CD4-positive, alpha-beta T cell treated with Interleukin-15 for 4 hours (primary cell): ENCODE data around the gene MON1A.
"Not testable (repeated sequence)": the region's sequence is repeated elsewhere in the genome, so short reads cannot be mapped to it uniquely, and the experiment has no call there.

ENCODE experiments used
- DNase-seq: peaks from one replicate; pipeline ENCODE4 v3.0.0-alpha.2; 2020; ENCODE audit warnings: low spot score

MON1A gene

DNA sequence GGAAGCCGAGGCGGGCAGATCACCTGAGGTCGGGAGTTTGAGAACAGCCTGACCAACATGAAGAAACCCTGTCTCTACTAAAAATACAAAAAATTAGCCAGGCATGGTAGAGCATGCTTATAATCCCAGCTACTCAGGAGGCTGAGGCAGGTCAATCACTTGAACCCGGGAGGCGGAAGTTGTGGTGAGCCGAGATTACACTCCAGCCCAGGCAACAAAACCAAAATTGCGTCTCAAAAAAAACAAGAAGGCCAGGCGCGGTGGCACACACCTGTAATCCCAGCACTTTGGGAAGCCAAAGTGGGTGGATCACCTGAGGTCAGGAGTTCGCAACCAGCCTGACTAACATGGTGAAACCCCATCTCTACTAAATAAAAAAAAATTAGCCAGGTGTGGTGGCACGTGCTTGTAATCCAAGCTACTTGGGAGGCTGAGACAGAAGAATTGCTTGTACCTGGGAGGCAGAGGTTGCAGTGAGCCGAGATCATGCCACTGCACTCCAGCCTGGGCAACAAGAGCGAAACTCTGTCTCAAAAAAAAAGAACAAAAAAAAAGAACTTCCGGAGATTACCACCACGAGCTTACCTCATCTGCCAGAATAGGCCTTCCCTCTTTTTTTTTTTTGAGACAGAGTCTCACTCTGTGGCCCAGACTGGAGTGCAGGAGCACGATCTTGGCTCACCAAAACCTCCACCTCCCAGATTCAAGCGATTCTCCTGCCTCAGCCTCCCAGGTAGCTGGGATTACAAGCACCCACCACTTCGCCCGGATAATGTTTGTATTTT lies 11.6 kb downstream of the MON1A start:
- not testable (repeated sequence) for DNase-seq

DNA sequence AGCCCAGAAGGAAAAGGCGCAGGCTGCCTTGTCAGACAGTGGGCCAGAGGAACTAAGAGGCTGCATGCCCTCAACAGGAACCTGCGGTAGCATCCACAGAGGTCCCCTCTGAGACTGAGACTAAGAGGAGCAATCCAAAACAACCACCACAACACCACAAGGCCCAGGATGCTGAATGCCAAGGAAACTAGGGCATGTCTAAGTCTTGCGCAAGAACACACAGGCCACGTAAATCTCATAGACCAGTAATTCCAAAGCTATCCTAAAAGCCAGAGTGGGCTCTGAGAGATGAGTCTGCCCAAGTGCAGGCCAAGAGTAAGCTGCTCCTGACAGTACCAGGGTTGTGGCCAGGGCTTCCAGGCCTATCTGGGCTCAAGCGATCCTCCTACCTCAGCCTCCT lies 12.9 kb downstream of the MON1A start:
- DNase-seq = no peak

DNA sequence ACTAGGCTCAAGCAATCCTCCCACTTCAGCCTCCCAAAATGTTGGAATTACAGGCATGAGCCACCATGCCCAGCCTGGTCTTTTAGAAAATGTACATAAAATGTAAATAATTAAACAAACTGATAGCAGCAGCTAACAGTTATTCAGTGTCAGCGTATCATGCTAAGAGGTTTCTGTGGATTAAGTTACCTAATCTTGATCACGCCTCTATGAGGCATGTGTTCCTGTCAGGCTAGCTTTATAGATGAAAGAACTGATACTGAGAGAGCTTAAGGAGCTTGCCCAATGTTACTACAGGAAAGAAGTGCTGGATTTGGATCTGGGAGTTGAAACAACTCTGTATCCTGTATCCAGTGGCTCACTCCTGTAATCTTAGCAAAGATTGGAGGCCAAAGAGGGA lies 14.7 kb downstream of the MON1A start:
- DNase-seq = no peak

GRCh38 chr3:49912881-49913281 lies 16.7 kb downstream of the MON1A start:
- no peak for DNase-seq

DNA sequence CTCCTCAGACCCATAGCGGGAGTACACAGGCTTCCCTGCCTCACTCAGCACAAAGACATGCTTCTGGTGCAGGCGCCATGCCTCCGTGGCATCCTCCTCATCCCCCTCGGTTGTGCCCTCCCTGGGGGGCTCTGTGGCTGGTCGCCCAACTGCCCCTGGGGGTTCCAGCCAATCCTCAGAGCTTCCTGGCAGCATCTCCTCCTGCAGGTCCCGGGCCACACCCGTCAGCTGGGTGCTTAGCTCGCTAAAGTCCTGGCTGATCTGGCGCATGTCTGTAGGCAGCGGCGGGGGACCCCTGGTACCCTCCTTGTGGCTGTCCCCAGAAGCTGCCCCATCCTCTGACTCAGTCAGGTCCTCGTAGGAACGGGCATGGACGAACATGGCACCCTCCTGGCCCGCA lies 18.0 kb downstream of the MON1A start:
- no peak for DNase-seq

DNA sequence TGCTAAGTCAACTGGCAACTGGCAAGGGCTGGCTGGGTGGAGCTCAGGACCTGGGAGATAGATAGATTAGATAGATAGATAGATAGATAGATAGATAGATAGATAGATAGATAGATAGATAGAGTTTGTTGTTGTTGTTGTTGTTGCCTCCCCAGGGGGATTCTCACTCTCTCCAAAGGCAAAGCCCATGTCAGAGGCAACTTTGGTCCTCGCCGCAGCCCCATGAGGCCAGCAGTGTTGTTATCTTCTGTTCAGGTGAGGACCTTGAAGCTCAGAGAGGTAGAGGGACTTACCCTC lies 18.5 kb downstream of the MON1A start:
- no peak for DNase-seq

DNA sequence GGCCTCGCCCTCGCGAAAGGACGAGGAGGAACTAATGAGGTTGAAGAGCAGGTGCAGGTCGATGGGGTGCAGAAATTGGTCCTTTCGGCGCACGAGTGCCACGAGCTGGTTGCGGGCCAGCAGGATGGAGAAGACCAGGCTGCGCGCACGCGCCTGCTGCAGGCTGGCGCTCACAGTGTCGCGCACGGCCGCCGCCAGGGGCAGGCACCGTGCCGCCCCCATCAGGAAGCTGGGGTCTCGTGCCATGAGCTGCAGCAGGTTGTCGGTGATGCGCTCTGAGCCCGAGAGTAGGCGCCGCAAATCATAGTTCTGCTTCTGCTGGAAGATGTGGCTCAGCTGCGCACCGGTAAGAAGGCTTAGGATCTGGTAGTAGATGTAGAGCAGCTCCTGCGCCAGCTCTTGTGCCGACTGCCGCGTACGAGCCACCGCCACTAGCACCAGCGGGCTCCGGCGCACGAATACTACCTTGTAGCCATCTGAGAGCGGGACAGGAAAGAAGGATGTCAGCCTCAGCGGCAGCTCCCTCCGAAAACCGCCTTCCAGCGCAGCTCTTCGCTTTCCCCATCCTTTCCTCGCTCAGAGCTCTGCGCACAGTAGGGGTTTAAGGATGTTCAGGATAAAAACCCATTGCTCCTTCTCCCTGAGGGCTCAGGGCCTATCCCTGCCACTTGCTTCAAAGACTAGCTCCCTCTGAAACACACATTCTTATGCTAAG lies 19.0 kb downstream of the MON1A start:
- no peak for DNase-seq

DNA sequence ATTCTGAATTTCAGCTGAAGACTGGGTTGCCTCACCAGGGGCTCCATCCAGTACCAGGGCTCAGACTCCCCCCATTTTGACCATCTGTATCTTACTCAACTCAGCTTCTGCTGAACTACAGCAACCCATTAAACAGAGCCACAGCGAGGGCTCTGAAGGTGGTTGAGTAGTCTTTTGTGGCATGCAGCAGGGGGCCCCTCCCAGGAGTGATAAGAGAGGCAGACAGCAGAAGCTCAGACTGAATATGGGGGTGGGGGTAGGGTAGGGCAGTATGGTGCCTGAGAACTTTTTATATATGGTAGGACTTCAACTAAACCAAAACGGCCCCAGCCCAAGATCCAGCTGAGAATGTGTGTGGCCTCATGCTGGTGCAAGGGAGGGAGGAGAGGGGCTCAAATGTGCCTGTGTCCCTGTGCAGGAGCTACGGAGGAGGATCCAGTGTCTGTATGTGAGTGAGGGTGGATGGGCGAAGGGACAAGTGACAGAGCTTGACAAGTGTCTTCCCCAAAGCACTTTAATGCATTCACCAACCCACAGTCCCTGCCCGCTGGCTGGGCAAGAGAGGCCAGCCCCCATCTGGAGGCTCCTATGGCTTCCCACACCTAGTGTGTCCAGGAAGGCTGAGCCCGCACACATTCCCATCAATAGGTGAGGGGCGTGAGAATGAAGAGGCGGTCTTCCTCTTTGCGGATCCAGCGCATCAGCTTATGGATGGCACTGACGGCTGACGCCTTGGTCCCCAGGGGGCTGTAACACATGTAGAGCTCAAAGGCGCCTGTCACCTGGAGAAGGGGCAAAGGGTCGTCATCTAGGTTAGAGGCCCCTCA lies 21.0 kb downstream of the MON1A start:
- DNase-seq = no peak

DNA sequence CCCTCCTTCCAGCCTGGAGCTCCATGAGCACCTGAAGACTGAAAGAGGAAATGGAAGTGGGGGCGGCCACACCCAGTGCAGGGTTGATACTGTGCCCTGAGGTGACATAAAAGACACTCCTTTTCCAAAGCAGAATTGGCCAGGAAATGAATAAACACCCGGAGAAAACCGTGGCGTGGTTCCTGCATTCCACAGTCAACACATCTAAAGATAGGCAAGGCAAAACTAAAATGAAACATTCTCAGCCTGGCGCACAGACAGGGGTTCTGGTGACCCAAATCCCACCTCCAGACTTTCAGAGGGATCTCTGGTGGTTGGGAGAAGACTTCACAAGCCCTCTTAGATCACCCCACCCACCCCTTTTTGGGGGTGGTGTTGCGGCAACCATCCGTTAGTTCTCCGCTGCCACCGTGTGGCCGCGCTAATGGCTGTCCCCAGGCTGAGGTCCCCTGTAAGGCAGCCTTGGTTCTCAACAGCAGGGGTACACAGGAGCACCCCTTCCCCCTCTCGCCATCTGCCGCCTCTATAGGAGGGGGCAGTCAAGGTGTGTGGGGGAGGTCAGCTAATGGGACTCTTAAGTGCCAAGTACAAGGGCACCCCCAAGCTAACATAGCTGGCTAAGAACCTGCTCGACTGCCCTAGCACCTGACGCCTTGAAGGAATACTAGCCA lies 23.4 kb downstream of the MON1A start:
- DNase-seq = peak; percentile 41

GRCh38 chr3:49904448-49904847 lies 25.2 kb downstream of the MON1A start:
- not testable (repeated sequence) for DNase-seq

DNA sequence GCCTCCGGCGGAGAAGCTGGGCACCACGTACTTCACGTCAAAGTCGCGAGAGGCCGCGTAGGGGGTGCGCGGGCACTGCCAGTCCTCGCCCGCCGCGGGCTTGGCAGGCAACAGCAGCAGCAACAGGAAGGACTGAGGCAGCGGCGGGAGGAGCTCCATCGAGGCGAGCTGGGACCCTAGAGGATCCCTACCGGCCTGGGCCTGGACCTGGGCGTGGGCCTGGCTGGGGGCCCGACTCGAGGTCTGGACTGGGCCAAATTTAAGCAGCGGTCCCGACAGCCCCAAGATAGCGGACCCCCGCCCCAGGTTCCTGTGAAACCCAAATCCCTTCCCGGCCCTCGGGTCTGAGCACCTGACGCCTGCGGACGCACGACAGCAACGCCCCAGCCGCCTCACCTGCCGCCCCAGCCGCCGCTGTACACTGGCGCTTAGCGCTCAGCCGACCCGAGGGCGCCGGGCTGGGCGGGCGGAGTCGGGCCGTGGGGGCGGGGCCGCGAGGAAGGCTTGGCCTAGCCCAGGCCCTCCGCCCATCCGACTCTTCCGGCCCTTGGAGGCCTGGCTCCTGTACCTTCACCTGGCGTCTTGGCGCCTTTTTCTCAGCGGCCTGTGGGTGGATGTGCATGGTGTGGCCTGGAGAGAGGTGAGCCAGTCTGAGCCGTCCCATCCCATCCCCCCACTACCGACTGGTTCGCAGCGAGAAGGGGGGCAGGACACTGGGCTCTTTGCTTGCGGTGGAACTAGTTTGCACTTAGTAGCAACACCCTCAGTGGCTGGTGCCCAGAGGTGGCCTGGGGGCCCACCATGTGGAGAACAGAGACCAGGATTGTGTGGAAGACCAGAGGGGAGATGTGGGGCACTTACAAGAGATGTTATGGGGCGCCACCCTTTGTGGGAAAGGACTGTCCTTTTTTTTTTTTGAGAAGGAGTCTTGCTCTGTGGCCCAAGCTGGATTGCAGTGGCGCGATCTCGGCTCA lies 25.9 kb downstream of the MON1A start, which contains the start of gene MST1R:
MST1R (minus strand) TSS at position 423 of the 974 bp plus-strand sequence; CDS start at position 159, 264 bp downstream.
- peak; percentile 79 for DNase-seq

- no peak for DNase-seq
Observed at GRCh38 chr3:49902511-49903345, 26.9 kb downstream of the MON1A start.

DNA sequence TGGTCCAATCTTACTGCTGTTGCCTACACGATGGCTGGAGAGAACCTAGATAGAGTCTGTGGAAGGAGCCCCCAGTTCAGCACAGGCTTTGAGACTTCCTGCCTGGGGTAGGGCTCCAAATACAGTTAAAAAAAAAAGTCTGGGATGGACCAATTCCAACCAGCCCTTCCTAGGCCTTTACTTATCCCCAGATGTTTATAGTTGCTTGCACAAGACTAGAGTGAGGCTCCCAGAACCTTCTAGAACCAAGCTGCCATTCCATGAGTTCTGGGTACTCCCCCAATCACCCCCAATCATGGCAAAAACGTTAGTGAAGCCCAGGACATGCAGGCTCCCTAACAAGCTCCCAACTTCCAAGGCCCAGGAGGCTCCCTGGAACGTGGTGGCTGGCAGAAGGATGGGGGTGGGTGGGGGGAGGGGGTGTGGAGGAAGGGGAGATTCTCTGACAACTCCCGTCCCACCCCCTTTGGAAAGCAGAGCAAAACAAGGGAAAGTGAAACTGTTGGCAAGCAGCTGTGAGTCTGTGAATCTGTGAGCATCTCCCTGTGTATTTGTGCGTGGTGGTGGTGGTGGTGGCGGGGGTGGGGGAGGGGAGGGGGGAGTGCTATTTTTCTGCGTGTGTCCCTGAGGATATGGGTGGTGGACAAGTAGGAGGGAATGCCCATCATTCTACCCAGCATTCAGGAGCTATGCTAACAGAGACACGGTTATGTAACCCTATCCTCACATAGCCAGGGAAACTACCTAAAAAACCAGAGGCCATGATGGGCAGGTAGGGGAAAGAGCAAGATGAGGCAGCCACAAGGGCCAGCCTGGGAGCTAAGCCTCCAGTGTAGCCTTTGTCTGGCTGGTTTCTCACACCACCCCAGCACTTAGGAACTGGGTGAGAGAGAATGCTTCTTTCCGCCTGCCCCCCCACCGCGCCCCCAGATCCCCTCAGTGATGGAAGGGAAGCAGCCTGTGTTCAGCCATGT lies 28.0 kb downstream of the MON1A start:
- DNase-seq = no peak

- no peak for DNase-seq
Observed at GRCh38 chr3:49900491-49901153, 29.0 kb downstream of the MON1A start.

- no peak for DNase-seq
Observed at GRCh38 chr3:49899815-49900214, 29.8 kb downstream of the MON1A start.

- DNase-seq = no peak
Observed at GRCh38 chr3:49898991-49899390, 30.6 kb downstream of the MON1A start.

DNA sequence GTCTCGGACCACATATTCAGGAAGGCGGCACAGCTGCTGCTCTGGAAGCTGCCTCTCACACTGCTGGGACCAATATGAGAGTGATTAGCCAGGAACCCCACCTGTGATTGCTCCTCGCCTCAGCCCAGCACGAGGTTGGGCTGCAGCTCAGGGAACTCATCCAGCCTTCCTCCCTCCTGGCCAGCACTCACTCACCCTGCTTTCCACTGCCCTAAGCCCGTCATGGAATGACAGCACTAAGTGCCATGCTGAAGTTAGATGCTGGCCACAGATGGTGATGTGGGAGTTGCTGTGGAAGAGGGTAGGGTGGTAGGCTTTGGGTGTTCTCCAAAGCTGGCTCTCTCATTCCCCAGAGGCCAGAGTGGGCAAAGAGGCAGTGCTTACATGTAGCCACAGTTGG lies 33.3 kb downstream of the MON1A start:
- no peak for DNase-seq

- DNase-seq = no peak
Observed at GRCh38 chr3:49895791-49896190, 33.8 kb downstream of the MON1A start.
